ENCODE measurements around the gene ZBTB8OS. TPM values are rescaled to one million over a fixed set of nuclear protein-coding genes. Genes with fewer than 3 reads are reported as not detected.

Gene ZBTB8OS
- total and polyA plus RNA-seq, 2 donors (not counting 3 experiments of a cell fraction or from before 2014, with no cell fraction given), result 28.3 to 38.0 TPM

- no peaks in the 10 kb centered on the region for H3K4me1 ChIP-seq (ENCODE audit: control insufficient read depth, extremely low read depth, insufficient read depth, low read length)
- no peak overlapping the region for H3K9ac ChIP-seq (replicated peaks; ENCODE audit: extremely low read depth, insufficient read depth, low read length)
- BruUV-seq (replicated peaks), result no TSS peak
- no peaks in the 10 kb centered on the region for H4K20me1 ChIP-seq (replicated peaks; ENCODE audit: control insufficient read depth, extremely low read depth, insufficient read depth, low read length)
- POLR2A ChIA-PET, result no interaction called here
- no peaks in the 10 kb centered on the region for H3K79me2 ChIP-seq (ENCODE audit: control insufficient read depth, insufficient read depth, low read length)
- no peak overlapping the region for H2AFZ ChIP-seq (ENCODE audit: low read depth, low read length)
- H3K27ac ChIP-seq (ENCODE audit: insufficient read depth, low read depth, low read length), result no peak overlapping the region
- no peaks in the 10 kb centered on the region for H3K9me3 ChIP-seq (replicated peaks; ENCODE audit: control insufficient read depth, insufficient read depth, low read length)
- H3K27me3 ChIP-seq (ENCODE audit: control insufficient read depth in 2 of 2, insufficient read depth in 2 of 2, low read length in 2 of 2), result no peaks in the 10 kb centered on the region
- CTCF ChIA-PET, result interaction anchor here (0.7 to 3.5 kb wide), 19 partner anchors 10 to 218 kb away, joined by 3 to 66 read pairs (median 3); partner anchors contain the start of gene ZBTB8B
- no peak overlapping the region for H3K4me3 ChIP-seq (replicated peaks in 1 of 3; ENCODE audit: insufficient read depth in 1 of 3, low read depth in 1 of 3, low read length in 3 of 3)
- dilution Hi-C loops (cut with MboI; ENCODE audit: extremely low pct_ligation_motif_present, low sequenced_read_pairs), result no loop called here
- FAIRE-seq (no peak), DNase-seq (ENCODE audit: low read depth, low spot score) (peak; percentile 45)
- H3K4me2 ChIP-seq (ENCODE audit: insufficient read depth, low read length), result no peak overlapping the region
- no peaks in the 10 kb centered on the region for H3K36me3 ChIP-seq (ENCODE audit: control insufficient read depth in 2 of 2, extremely low read depth in 1 of 2, insufficient read depth in 2 of 2, low read length in 2 of 2)
- TF ChIP-seq POLR2AphosphoS5 (IDR thresholded peaks at IDR 0.05; ENCODE audit: insufficient read depth, low read depth, low read length) (no peak), JUN (IDR thresholded peaks at IDR 0.05; ENCODE audit: borderline replicate concordance, insufficient read depth, insufficient read length, low read depth) (no peak), MYC (IDR thresholded peaks at IDR 0.05; ENCODE audit: low read depth, low read length) (no peak)
- intact Hi-C loops (cut with micrococcal nuclease), result loop anchor here (1.0 kb wide), 1 partner anchor 100 kb away; no protein-coding TSS in a partner anchor
- H3K9me1 ChIP-seq (replicated peaks; ENCODE audit: control insufficient read depth, extremely low read depth, insufficient read depth, low read length), result peaks cover 3% of the 10 kb centered on the region
These were observed 30.5 kb downstream of the ZBTB8OS start for GRCh38 chr1:32619701-32620485.

DNA sequence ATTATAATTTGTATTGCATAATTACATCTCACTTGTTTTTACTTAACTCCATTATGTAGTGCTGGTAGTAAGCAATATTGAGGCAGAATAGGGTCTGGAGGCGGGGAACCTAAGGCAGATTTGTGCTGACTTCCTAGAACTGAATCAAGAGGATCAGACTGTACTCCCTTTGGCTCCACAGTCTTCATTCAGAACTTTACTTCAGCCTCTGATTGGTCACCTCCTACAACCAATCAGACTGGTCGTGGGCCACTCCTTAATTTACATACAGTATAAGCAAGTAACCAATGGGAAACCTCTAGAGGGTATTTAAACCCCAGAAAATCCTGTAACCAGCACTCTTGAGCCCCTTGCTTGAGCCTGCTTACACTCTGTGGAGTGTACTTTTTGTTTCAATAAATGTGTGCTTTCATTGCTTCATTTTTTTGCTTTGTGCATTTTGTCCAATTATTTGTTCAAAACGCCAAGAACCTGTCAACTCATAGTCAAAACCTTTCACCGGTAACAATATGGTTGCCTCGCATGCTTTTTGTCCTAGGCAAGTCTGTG lies 31.6 kb downstream of the ZBTB8OS start:
- no peaks in the 10 kb centered on the region for H3K36me3 ChIP-seq (ENCODE audit: control insufficient read depth in 2 of 2, extremely low read depth in 1 of 2, insufficient read depth in 2 of 2, low read length in 2 of 2)
- ChIA-PET CTCF (interaction anchor here (1.2 to 3.5 kb wide), 4 partner anchors 22 to 170 kb away, joined by 3 to 66 read pairs (median 14); partner anchors contain the start of gene ZBTB8B), POLR2A (no interaction called here)
- H2AFZ ChIP-seq (ENCODE audit: low read depth, low read length), result no peak overlapping the region
- DNase-seq (ENCODE audit: low read depth, low spot score), result peak; percentile 9
- no peaks in the 10 kb centered on the region for H3K4me1 ChIP-seq (ENCODE audit: control insufficient read depth, extremely low read depth, insufficient read depth, low read length)
- no peak for FAIRE-seq
- no peaks in the 10 kb centered on the region for H3K9me3 ChIP-seq (replicated peaks; ENCODE audit: control insufficient read depth, insufficient read depth, low read length)
- peaks cover 3% of the 10 kb centered on the region for H3K9me1 ChIP-seq (replicated peaks; ENCODE audit: control insufficient read depth, extremely low read depth, insufficient read depth, low read length)
- H3K4me2 ChIP-seq (ENCODE audit: insufficient read depth, low read length), result no peak overlapping the region
- H3K79me2 ChIP-seq (ENCODE audit: control insufficient read depth, insufficient read depth, low read length), result no peaks in the 10 kb centered on the region
- dilution Hi-C loops (cut with MboI; ENCODE audit: extremely low pct_ligation_motif_present, low sequenced_read_pairs) (no loop called here), intact Hi-C loops (cut with micrococcal nuclease) (no loop called here)
- TF ChIP-seq JUN (IDR thresholded peaks at IDR 0.05; ENCODE audit: borderline replicate concordance, insufficient read depth, insufficient read length, low read depth), result no peak
- TF ChIP-seq FOS (IDR thresholded peaks at IDR 0.05; ENCODE audit: borderline replicate concordance, insufficient read depth, low read length), result no peak
- TF ChIP-seq GATA2 (IDR thresholded peaks at IDR 0.05; ENCODE audit: insufficient read depth, insufficient read length, low read depth, low read length), result no peak
- TF ChIP-seq, protein P1, sequence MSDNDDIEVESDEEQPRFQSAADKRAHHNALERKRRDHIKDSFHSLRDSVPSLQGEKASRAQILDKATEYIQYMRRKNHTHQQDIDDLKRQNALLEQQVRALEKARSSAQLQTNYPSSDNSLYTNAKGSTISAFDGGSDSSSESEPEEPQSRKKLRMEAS (IDR thresholded peaks at IDR 0.05; ENCODE audit: insufficient read depth, insufficient read length), result no peak
- TF ChIP-seq EZH2 (IDR thresholded peaks at IDR 0.05; ENCODE audit: borderline replicate concordance, low read depth, low read length, severe bottlenecking), result no peak
- TF ChIP-seq POLR2AphosphoS5 (IDR thresholded peaks at IDR 0.05; ENCODE audit: insufficient read depth, low read depth, low read length), result no peak
- no peak for TF ChIP-seq MYC (IDR thresholded peaks at IDR 0.05; ENCODE audit: low read depth, low read length)
- TF ChIP-seq, protein P2, sequence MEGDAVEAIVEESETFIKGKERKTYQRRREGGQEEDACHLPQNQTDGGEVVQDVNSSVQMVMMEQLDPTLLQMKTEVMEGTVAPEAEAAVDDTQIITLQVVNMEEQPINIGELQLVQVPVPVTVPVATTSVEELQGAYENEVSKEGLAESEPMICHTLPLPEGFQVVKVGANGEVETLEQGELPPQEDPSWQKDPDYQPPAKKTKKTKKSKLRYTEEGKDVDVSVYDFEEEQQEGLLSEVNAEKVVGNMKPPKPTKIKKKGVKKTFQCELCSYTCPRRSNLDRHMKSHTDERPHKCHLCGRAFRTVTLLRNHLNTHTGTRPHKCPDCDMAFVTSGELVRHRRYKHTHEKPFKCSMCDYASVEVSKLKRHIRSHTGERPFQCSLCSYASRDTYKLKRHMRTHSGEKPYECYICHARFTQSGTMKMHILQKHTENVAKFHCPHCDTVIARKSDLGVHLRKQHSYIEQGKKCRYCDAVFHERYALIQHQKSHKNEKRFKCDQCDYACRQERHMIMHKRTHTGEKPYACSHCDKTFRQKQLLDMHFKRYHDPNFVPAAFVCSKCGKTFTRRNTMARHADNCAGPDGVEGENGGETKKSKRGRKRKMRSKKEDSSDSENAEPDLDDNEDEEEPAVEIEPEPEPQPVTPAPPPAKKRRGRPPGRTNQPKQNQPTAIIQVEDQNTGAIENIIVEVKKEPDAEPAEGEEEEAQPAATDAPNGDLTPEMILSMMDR (IDR thresholded peaks at IDR 0.05; ENCODE audit: extremely low read depth in 1 of 2, insufficient read depth in 1 of 2, low read depth in 1 of 2, low read length in 2 of 2), result no peak
- TF ChIP-seq POLR2A (IDR thresholded peaks at IDR 0.05; ENCODE audit: low read depth, low read length), result no peak
- no peaks in the 10 kb centered on the region for H4K20me1 ChIP-seq (replicated peaks; ENCODE audit: control insufficient read depth, extremely low read depth, insufficient read depth, low read length)
- no peak overlapping the region for H3K4me3 ChIP-seq (replicated peaks in 1 of 3; ENCODE audit: insufficient read depth in 1 of 3, low read depth in 1 of 3, low read length in 3 of 3)
- H3K9ac ChIP-seq (replicated peaks; ENCODE audit: extremely low read depth, insufficient read depth, low read length), result no peak overlapping the region
- H3K27ac ChIP-seq (ENCODE audit: insufficient read depth, low read depth, low read length), result no peak overlapping the region
- no TSS peak for BruUV-seq (replicated peaks)
- no peaks in the 10 kb centered on the region for H3K27me3 ChIP-seq (ENCODE audit: control insufficient read depth in 2 of 2, insufficient read depth in 2 of 2, low read length in 2 of 2)
